ENCODE measurements around the gene QRSL1. TPM values are rescaled to one million over a fixed set of nuclear protein-coding genes. Genes with fewer than 3 reads are reported as not detected.

Gene QRSL1
- total RNA-seq, 1 donor from 2014 or later = 23.1 TPM

GRCh38 chr6:106674541-106675229 is 45.3 kb downstream of the QRSL1 start:
- H3K27me3 ChIP-seq (ENCODE audit: low read depth) = no peaks in the 10 kb centered on the region
- no peak for TF ChIP-seq CTCF (IDR thresholded peaks at IDR 0.05; ENCODE audit: borderline replicate concordance)
- no peaks in the 10 kb centered on the region for H3K4me1 ChIP-seq
- no peak overlapping the region for H3K27ac ChIP-seq (replicated peaks)
- H3K9me3 ChIP-seq (replicated peaks) = no peaks in the 10 kb centered on the region
- H3K36me3 ChIP-seq = no peaks in the 10 kb centered on the region
- intact Hi-C loops (cut with micrococcal nuclease) = no loop called here
- H3K4me3 ChIP-seq = no peak overlapping the region
- DNase-seq = no peak

GRCh38 chr6:106677282-106677681 is 47.9 kb downstream of the QRSL1 start:
- intact Hi-C loops (cut with micrococcal nuclease) = no loop called here
- Histone ChIP-seq H3K4me3 (no peak overlapping the region), H3K4me1 (no peaks in the 10 kb centered on the region), H3K27me3 (ENCODE audit: low read depth) (no peaks in the 10 kb centered on the region), H3K36me3 (no peaks in the 10 kb centered on the region), H3K27ac (replicated peaks) (no peak overlapping the region), H3K9me3 (replicated peaks) (no peaks in the 10 kb centered on the region)
- TF ChIP-seq CTCF (IDR thresholded peaks at IDR 0.05; ENCODE audit: borderline replicate concordance) = no peak
- no peak for DNase-seq

- H3K4me3 ChIP-seq = no peak overlapping the region
- no peaks in the 10 kb centered on the region for H3K9me3 ChIP-seq (replicated peaks)
- DNase-seq = no peak
- no peak overlapping the region for H3K27ac ChIP-seq (replicated peaks)
- intact Hi-C loops (cut with micrococcal nuclease) = no loop called here
- H3K36me3 ChIP-seq = no peaks in the 10 kb centered on the region
- H3K27me3 ChIP-seq (ENCODE audit: low read depth) = no peaks in the 10 kb centered on the region
- TF ChIP-seq CTCF (IDR thresholded peaks at IDR 0.05; ENCODE audit: borderline replicate concordance) = no peak
- no peaks in the 10 kb centered on the region for H3K4me1 ChIP-seq
Measured at GRCh38 chr6:106684011-106684410, 54.6 kb downstream of the QRSL1 start.

GRCh38 chr6:106685833-106686232 is 56.5 kb downstream of the QRSL1 start:
- H3K4me1 ChIP-seq = no peaks in the 10 kb centered on the region
- H3K4me3 ChIP-seq = no peak overlapping the region
- intact Hi-C loops (cut with micrococcal nuclease) = no loop called here
- no peak overlapping the region for H3K27ac ChIP-seq (replicated peaks)
- H3K27me3 ChIP-seq (ENCODE audit: low read depth) = peaks cover 3% of the 10 kb centered on the region
- no peaks in the 10 kb centered on the region for H3K36me3 ChIP-seq
- no peak for TF ChIP-seq CTCF (IDR thresholded peaks at IDR 0.05; ENCODE audit: borderline replicate concordance)
- DNase-seq = no peak
- no peaks in the 10 kb centered on the region for H3K9me3 ChIP-seq (replicated peaks)

- intact Hi-C loops (cut with micrococcal nuclease) = no loop called here
- no peak for DNase-seq
- H3K36me3 ChIP-seq = no peaks in the 10 kb centered on the region
- H3K27me3 ChIP-seq (ENCODE audit: low read depth) = peaks cover 3% of the 10 kb centered on the region
- H3K9me3 ChIP-seq (replicated peaks) = no peaks in the 10 kb centered on the region
- no peaks in the 10 kb centered on the region for H3K4me1 ChIP-seq
- no peak for TF ChIP-seq CTCF (IDR thresholded peaks at IDR 0.05; ENCODE audit: borderline replicate concordance)
- H3K27ac ChIP-seq (replicated peaks) = no peak overlapping the region
- H3K4me3 ChIP-seq = no peak overlapping the region
Measured at GRCh38 chr6:106688177-106688951, 59.0 kb downstream of the QRSL1 start.

Data from left ventricle myocardium inferior (tissue), 1 donor.